Mesothelial cell of epicardium (in vitro differentiated cells): ENCODE results near the gene ARHGEF26. TPM values are rescaled to one million over a fixed set of nuclear protein-coding genes. Genes with fewer than 3 reads are reported as not detected.
A peak's percentile ranks its signal among the peaks of the same experiment; 100 is the strongest.

Experiments used
- DNase-seq, 2 experiments: peaks; one replicate each; pipeline ENCODE4 v3.0.0; 2021; ENCODE audit warnings: low spot score in 2 of 2; ENCODE audit not compliant: unreplicated experiment in 2 of 2
- H3K27ac Mint-ChIP-seq: 2 replicates; pipeline ENCODE4 v1.8.0; 2021; ENCODE audit warnings: mixed read lengths
- H3K27me3 Mint-ChIP-seq: 2 replicates; pipeline ENCODE4 v1.8.0; 2021; ENCODE audit warnings: low read depth, mixed read lengths
- H3K36me3 Mint-ChIP-seq: 2 replicates; pipeline ENCODE4 v1.8.0; 2021; ENCODE audit warnings: mixed read lengths
- H3K4me1 Mint-ChIP-seq: 2 replicates; pipeline ENCODE4 v1.8.0; 2021; ENCODE audit warnings: mixed read lengths
- H3K4me3 Mint-ChIP-seq: 2 replicates; pipeline ENCODE4 v1.8.0; 2021; ENCODE audit warnings: mild to moderate bottlenecking, moderate library complexity, mixed read lengths
- H3K9me3 Mint-ChIP-seq: 2 replicates; pipeline ENCODE4 v1.8.0; 2021; ENCODE audit warnings: mixed read lengths
- CTCF ChIP-seq: fragments of 200-600 bp; sonication (generic); IDR thresholded peaks from one replicate; pipeline ENCODE4 v1.5.0; 2021; ENCODE audit warnings: antibody characterized with exemption; ENCODE audit not compliant: unreplicated experiment
- total RNA-seq: library from RNA; stranded (reverse); gene quantifications from 3 replicates; pipeline ENCODE4 v1.2.1, GENCODE V29; 2021

Gene ARHGEF26
- total RNA-seq, 1 donor from 2014 or later, result 6.6 TPM

GRCh38 chr3:154169796-154170110 lies 48.6 kb downstream of the ARHGEF26 start:
- no peaks in the 10 kb centered on the region for H3K36me3 Mint-ChIP-seq
- no peak for TF ChIP-seq CTCF
- H3K27ac Mint-ChIP-seq, result no peak overlapping the region
- H3K27me3 Mint-ChIP-seq, result no peaks in the 10 kb centered on the region
- H3K9me3 Mint-ChIP-seq, result no peaks in the 10 kb centered on the region
- H3K4me3 Mint-ChIP-seq, result no peak overlapping the region
- DNase-seq, result no peak
- H3K4me1 Mint-ChIP-seq, result peaks cover 6% of the 10 kb centered on the region

GRCh38 chr3:154170300-154170699 lies 49.1 kb downstream of the ARHGEF26 start:
- TF ChIP-seq CTCF, result no peak
- Mint-ChIP-seq H3K27ac (no peak overlapping the region), H3K4me3 (no peak overlapping the region), H3K9me3 (no peaks in the 10 kb centered on the region), H3K27me3 (no peaks in the 10 kb centered on the region), H3K36me3 (no peaks in the 10 kb centered on the region), H3K4me1 (peaks cover 8% of the 10 kb centered on the region)
- DNase-seq, result no peak

DNA sequence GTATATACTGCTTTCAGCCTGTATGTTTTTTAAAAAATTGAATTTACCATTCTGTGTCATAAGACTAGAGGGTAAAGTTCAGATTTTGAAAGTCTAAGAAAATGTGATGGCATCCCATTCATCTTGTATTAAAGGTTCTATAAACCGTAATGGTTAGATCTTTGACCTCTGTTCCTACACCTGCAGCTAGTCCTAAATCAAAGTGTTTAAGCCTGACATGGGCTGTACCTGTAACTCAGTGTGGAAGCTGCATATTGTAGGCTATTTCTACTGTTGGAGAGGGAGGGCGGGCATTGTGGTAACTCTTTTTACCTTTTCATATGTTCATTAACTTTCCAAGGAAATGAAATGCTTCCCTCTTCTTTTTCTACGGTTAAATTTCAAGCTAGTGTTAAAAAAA lies 53.9 kb downstream of the ARHGEF26 start:
- no peak for TF ChIP-seq CTCF
- Mint-ChIP-seq H3K27ac (no peak overlapping the region), H3K9me3 (peaks cover 8% of the 10 kb centered on the region), H3K4me1 (peaks cover 14% of the 10 kb centered on the region), H3K27me3 (no peaks in the 10 kb centered on the region), H3K36me3 (no peaks in the 10 kb centered on the region), H3K4me3 (no peak overlapping the region)
- DNase-seq, result no peak

GRCh38 chr3:154176036-154176435 lies 54.8 kb downstream of the ARHGEF26 start:
- Mint-ChIP-seq H3K27me3 (no peaks in the 10 kb centered on the region), H3K27ac (peak overlapping the region; percentile 17), H3K4me3 (no peak overlapping the region), H3K4me1 (peaks cover 18% of the 10 kb centered on the region), H3K36me3 (no peaks in the 10 kb centered on the region), H3K9me3 (peaks cover 8% of the 10 kb centered on the region)
- no peak for TF ChIP-seq CTCF
- DNase-seq, result peak in 1 of 2 experiments; percentile 52

GRCh38 chr3:154177406-154177805 lies 56.2 kb downstream of the ARHGEF26 start:
- no peak for DNase-seq
- H3K27me3 Mint-ChIP-seq, result no peaks in the 10 kb centered on the region
- no peaks in the 10 kb centered on the region for H3K36me3 Mint-ChIP-seq
- peaks cover 28% of the 10 kb centered on the region for H3K4me1 Mint-ChIP-seq
- TF ChIP-seq CTCF, result no peak
- no peak overlapping the region for H3K4me3 Mint-ChIP-seq
- no peak overlapping the region for H3K27ac Mint-ChIP-seq
- peaks cover 8% of the 10 kb centered on the region for H3K9me3 Mint-ChIP-seq

GRCh38 chr3:154178172-154178571 lies 57.0 kb downstream of the ARHGEF26 start:
- H3K9me3 Mint-ChIP-seq, result peaks cover 8% of the 10 kb centered on the region
- H3K36me3 Mint-ChIP-seq, result no peaks in the 10 kb centered on the region
- H3K4me1 Mint-ChIP-seq, result peaks cover 28% of the 10 kb centered on the region
- H3K27me3 Mint-ChIP-seq, result no peaks in the 10 kb centered on the region
- no peak overlapping the region for H3K4me3 Mint-ChIP-seq
- H3K27ac Mint-ChIP-seq, result no peak overlapping the region
- no peak for DNase-seq
- TF ChIP-seq CTCF, result no peak
